Frontal cortex (tissue), 4 donors: ENCODE measurements around the gene DTD1. TPM values are rescaled to one million over a fixed set of nuclear protein-coding genes. Genes with fewer than 3 reads are reported as not detected.

ENCODE experiments used
- DNase-seq, 2 donors: peaks; one replicate each; pipeline ENCODE4 v3.0.0; 2012; ENCODE audit warnings: low spot score in 2 of 2
- FAIRE-seq: peaks from 2 replicates; lab custom pipeline; 2012; peaks lifted over from hg19 to GRCh38; lab: Jason Lieb, UNC
- total RNA-seq: library from RNA; depleted of rRNA; stranded (reverse); fragments of >200 nt; gene quantifications from one replicate; pipeline ENCODE4 v1.2.3, GENCODE V29; 2014
- donor health status: control.
- donor health status: control.
- donor health status: control.

The DTD1 gene
- 98.2 TPM for total RNA-seq

GRCh38 chr20:18587665-18588573 is at the start of gene DTD1:
Gene DTD1, plus strand, starts transcription at chr20:18588054. Its CDS starts 19 bp downstream, at chr20:18588073.
- no peak for FAIRE-seq
- peak; percentile 84 to 88 for DNase-seq

- no peak for FAIRE-seq
- no peak for DNase-seq
These were observed 46.1 kb upstream of the DTD1 start for GRCh38 chr20:18541741-18542140.

GRCh38 chr20:18543216-18543615 is 44.6 kb upstream of the DTD1 start:
- DNase-seq (peak in 1 of 2 donors; percentile 24), FAIRE-seq (no peak)

- no peak for DNase-seq
These were observed 43.9 kb upstream of the DTD1 start for GRCh38 chr20:18543932-18544331.

GRCh38 chr20:18545566-18545965 is 42.3 kb upstream of the DTD1 start:
- FAIRE-seq = no peak
- DNase-seq = no peak

More at GRCh38 chr20:18543932-18544331, 43.9 kb upstream of the DTD1 start:
- no peak for FAIRE-seq

GRCh38 chr20:18548465-18548864 is 39.4 kb upstream of the DTD1 start:
- FAIRE-seq (no peak), DNase-seq (no peak)

GRCh38 chr20:18553746-18554145 is 34.1 kb upstream of the DTD1 start:
- DNase-seq (no peak), FAIRE-seq (no peak)

GRCh38 chr20:18566892-18567738 is 20.7 kb upstream of the DTD1 start, which contains the start of gene SMIM26:
Gene SMIM26, plus strand, starts transcription at chr20:18567432. Its CDS starts 47 bp downstream, at chr20:18567479.
- no peak for FAIRE-seq
- DNase-seq = peak; percentile 68 to 87

- FAIRE-seq (no peak), DNase-seq (no peak)
These were observed 20.1 kb upstream of the DTD1 start for GRCh38 chr20:18567739-18568091.

- DNase-seq = no peak
- no peak for FAIRE-seq
These were observed 16.8 kb upstream of the DTD1 start for GRCh38 chr20:18571009-18571408.

GRCh38 chr20:18571578-18571977 is 16.3 kb upstream of the DTD1 start:
- DNase-seq (no peak), FAIRE-seq (no peak)

- no peak for DNase-seq
- no peak for FAIRE-seq
These were observed 9.9 kb upstream of the DTD1 start for GRCh38 chr20:18577942-18578341.

GRCh38 chr20:18578581-18578980 is 9.3 kb upstream of the DTD1 start:
- DNase-seq (no peak), FAIRE-seq (no peak)

GRCh38 chr20:18580012-18580411 is 7.8 kb upstream of the DTD1 start:
- DNase-seq = no peak
- no peak for FAIRE-seq

- no peak for DNase-seq
- no peak for FAIRE-seq
These were observed 2.7 kb upstream of the DTD1 start for GRCh38 chr20:18585134-18585533.

- FAIRE-seq = no peak
- DNase-seq = no peak
These were observed 700 bp downstream of the DTD1 start for GRCh38 chr20:18588574-18588933.

- FAIRE-seq (no peak), DNase-seq (no peak)
These were observed 2.3 kb downstream of the DTD1 start for GRCh38 chr20:18589941-18590674.

GRCh38 chr20:18596270-18596669 is 8.4 kb downstream of the DTD1 start:
- FAIRE-seq (no peak), DNase-seq (no peak)

- DNase-seq = no peak
- FAIRE-seq = no peak
These were observed 21.9 kb downstream of the DTD1 start for GRCh38 chr20:18609741-18610140.

GRCh38 chr20:18611492-18611891 is 23.6 kb downstream of the DTD1 start:
- DNase-seq (no peak), FAIRE-seq (no peak)
